Measurements from ENCODE around the gene EGF.

DNA sequence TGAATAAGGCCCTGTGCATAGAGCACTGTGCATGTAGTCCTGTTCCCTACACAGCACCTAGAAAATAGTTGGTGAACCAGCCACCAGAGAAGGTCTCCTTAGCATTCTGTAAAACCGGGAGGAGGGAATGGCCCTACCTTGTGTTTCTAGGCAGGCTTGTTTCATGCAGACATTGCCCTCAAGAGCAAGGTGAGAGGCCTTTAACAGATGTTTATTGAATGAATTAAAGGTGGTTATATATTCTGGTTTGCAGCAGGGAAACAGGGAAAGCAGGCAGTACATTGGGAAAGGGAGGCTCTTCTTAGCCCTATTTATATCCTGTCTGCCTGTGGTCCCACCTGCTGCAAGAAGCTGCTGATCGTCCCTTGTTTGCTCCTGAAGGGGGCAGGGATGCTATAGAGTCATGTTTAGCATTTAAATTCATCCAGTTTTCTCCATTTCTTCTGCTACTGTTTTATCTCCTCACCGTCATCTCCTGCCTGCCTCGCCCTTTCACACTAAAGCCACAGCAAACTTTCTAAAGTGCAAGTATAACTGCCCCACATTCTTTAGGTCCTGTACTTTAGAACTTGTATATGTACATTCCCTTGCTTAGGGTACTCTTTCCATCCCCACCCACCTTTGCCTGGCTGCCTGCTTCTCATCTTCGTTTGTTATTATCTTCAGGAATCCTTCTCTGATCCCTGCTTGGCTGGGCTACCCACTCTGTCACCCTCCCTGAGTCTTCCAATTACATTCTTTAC, 60.3 kb downstream of the EGF start:
- no peak for TF ChIP-seq EZH2 (IDR thresholded peaks at IDR 0.05; ENCODE audit: borderline replicate concordance, low read depth, low read length, poor library complexity, severe bottlenecking)
- TF ChIP-seq, protein P1, sequence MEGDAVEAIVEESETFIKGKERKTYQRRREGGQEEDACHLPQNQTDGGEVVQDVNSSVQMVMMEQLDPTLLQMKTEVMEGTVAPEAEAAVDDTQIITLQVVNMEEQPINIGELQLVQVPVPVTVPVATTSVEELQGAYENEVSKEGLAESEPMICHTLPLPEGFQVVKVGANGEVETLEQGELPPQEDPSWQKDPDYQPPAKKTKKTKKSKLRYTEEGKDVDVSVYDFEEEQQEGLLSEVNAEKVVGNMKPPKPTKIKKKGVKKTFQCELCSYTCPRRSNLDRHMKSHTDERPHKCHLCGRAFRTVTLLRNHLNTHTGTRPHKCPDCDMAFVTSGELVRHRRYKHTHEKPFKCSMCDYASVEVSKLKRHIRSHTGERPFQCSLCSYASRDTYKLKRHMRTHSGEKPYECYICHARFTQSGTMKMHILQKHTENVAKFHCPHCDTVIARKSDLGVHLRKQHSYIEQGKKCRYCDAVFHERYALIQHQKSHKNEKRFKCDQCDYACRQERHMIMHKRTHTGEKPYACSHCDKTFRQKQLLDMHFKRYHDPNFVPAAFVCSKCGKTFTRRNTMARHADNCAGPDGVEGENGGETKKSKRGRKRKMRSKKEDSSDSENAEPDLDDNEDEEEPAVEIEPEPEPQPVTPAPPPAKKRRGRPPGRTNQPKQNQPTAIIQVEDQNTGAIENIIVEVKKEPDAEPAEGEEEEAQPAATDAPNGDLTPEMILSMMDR (conservative IDR thresholded peaks at IDR 0.05; ENCODE audit: low read depth, low read length): no peak

Data from A673 (cell line).